ENCODE results near the gene ARHGAP15.

The ARHGAP15 gene

GRCh38 chr2:143417428-143417827, 288.2 kb downstream of the ARHGAP15 start:
- no peak for DNase-seq

- no peak for DNase-seq
These were observed 291.1 kb downstream of the ARHGAP15 start for GRCh38 chr2:143420313-143420712.

DNA sequence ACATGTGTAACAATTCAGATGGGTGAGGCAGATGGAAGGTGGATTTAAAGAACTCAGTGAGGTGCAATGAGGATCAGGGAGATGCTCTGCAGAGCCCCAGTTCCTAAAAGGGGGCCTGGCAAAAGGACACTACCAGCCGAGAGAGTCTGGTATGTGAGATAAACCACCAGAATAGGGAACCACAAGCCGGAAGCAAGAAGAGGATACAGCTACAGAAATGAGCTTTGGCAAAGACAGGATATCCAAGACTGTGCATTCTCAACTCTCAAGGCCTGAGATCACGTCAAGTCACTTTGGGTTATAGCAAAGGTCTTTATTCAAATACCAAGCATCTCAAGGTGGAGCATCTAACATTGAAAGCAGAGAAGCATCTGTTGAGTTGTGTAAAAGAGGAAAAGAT, 293.5 kb downstream of the ARHGAP15 start:
- DNase-seq: peak; percentile 1 to 12

- no peak for DNase-seq
These were observed 296.7 kb downstream of the ARHGAP15 start for GRCh38 chr2:143425896-143426295.

DNA sequence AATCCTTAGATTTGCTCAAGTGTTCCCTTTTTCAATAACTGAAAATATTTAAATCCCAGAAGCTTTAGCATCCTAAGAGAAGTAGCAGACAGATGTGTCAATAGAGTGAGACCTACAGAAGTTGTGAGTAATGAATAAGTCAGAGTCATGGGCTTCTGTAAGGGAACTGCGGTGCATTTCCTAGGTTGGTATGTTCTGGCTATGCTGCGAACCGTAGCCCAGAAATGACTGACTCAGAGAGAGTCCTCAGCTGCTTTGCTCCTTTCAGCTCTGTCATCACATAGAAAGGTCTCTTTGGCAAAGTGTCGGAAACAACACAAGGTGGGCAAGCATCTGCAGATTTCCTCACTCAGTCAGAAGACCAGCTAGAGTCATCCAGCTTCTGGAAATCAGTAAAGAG, 297.1 kb downstream of the ARHGAP15 start:
- DNase-seq: no peak

DNA sequence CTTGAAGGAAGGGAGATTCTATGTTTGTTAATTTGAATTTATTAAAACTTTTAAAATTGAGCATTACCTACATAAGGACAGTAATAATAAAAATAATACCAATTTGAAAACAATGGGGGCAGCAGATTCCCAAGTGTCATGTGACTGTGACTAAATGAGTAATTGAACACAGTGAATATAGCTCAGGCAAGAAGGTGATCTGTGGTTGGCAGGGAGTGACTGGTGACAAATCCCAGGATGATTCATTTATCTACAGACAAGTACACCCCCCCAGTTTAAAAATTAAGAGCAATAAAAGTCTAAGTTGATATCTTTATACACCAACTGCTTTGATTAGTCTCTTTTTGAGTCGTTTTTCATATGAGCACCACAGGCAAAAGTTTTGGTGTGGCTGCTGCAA, 299.5 kb downstream of the ARHGAP15 start:
- DNase-seq: peak in 1 of 2 donors; percentile 7

DNA sequence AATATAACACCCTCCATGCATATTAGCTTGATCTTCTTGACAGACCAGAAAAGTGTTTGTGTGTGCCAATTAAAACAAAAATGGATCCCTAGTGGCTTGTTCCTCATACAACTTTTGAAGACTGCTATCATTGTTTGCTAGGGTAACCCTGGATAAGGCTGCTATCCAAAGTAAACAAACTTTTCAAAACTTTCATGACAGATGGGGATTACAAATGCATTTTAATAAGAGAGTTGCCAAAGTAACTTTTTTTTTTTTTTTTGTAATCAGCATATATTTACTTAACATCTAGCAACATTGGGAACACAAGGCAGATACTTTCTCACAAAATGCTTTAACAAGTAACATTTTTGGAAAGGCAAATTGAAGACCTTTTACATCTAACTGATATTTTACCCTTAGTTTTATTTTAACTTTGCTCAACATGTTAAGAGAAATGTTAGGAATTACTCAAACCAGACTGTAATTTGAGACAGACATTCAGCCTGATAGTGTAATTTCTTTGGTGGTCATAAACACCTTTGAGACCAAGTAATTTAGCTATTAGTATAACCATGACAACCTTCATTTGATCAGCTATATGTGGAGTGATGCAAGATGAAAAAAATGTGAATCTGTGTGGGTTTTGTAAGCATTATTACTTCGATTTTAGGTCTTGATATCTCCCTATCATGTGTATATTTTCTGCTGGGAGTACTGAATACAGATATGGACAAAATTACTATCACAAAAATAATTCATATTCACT, 300.9 kb downstream of the ARHGAP15 start:
- no peak for DNase-seq

DNA sequence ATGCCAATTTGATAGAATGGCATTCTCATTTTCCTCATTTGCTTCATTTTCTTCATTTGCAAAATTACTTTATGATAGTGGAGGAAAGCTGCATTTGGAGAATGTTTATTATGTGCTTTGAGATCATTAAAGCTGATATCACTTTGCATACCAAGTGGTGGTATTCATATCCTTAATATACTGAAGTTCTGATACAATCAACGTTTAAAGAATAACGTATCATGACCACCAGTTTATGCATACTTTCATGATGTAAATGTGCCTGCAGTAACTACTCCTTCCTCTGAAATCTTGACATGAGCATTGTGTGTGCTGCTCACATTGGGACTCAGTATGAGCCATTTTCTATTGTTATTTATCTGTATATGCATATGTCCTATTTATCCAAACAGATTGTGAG, 302.1 kb downstream of the ARHGAP15 start:
- no peak for DNase-seq

DNA sequence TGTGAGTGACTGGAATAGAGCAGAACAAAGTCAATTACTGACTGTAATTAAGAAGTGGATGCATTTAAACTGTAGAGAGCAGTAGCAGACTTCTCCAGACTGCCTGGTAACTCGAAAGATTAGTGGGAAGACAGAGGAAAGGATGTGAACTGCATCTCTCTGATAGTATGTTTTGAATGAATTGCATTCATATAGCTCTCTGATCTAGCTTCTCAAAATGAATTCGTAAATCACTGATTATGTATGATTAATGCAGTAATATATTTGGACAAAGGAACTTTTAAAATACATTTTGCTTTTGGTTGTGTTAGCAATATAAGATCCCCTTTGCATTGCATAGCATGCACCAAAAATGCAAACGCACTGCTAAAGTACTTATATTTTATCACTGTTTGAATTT, 304.0 kb downstream of the ARHGAP15 start:
- no peak for DNase-seq

DNA sequence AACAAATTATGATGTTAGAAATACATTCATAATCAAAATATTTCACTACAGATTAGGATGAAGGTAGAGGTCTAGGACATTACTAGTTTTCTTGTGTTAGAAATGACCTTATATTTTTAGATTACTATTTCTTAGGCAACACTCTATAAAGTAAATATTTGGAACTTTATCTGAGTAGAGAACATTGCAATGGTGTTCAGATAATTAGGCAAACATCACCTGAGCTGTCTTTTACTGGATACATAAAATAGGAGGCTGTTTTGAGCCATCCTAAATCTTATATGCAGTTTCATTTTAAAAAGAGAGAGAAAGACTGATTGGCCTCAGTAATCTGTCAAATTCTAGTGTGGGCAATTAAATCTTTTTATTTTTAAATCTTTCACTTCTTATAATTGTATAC, 304.6 kb downstream of the ARHGAP15 start:
- no peak for DNase-seq

- no peak for DNase-seq
These were observed 305.2 kb downstream of the ARHGAP15 start for GRCh38 chr2:143434445-143434844.

DNA sequence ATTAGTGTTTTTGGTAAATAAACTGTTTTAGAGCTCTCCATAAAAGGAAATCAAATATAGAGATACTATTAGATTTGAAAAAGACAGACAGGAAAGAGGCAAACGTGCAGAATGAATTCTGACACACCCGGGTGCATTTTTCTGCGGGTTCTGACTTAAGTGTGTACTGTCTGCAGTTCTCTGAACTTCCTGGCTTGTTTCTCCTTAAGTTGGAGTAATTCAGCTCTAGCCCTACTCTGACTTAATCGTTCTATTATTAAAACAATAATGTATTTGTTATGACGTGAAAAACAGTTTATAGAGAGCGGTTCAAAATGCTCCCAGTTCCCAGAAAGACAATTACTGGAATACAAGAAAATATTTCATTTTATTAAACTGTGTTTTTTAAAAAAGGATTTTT, 305.9 kb downstream of the ARHGAP15 start:
- no peak for DNase-seq

GRCh38 chr2:143436951-143437350, 307.7 kb downstream of the ARHGAP15 start:
- DNase-seq: no peak

GRCh38 chr2:143440411-143441012, 311.3 kb downstream of the ARHGAP15 start:
- DNase-seq: no peak

GRCh38 chr2:143442193-143442592, 313.0 kb downstream of the ARHGAP15 start:
- no peak for DNase-seq

- DNase-seq: no peak
These were observed 322.5 kb downstream of the ARHGAP15 start for GRCh38 chr2:143451642-143452281.

DNA sequence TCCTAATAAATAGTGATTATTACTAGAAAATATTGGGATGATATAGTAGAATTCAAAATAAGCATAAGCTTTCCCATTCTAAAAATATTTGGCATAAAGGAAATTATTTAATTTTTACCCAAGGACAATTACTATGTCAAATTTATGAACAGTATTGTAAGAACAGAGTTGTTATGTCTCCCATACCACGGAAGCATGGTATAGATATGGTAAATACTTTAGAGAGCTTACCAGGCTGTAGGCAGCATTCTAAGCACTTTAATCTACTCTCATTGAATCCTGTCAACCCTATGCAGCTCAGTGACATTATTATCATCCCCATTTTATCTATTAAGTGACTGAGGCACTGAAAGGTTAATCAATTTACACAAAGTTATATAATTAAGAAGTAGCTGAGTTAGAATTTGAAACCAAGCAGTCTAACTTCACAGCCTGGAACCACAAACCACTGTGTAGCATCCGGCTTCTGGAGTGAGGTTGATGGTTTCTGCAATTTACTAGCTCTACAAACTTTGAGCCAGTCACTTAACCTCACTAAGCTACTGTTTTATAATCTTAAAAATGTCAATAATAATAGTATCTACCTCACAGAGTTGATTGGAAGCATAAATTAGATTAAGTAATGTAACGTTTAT, 323.7 kb downstream of the ARHGAP15 start:
- DNase-seq: peak; percentile 26 to 61

GRCh38 chr2:143453981-143454511, 324.8 kb downstream of the ARHGAP15 start:
- DNase-seq: no peak

GRCh38 chr2:143455317-143455716, 326.1 kb downstream of the ARHGAP15 start:
- no peak for DNase-seq

DNA sequence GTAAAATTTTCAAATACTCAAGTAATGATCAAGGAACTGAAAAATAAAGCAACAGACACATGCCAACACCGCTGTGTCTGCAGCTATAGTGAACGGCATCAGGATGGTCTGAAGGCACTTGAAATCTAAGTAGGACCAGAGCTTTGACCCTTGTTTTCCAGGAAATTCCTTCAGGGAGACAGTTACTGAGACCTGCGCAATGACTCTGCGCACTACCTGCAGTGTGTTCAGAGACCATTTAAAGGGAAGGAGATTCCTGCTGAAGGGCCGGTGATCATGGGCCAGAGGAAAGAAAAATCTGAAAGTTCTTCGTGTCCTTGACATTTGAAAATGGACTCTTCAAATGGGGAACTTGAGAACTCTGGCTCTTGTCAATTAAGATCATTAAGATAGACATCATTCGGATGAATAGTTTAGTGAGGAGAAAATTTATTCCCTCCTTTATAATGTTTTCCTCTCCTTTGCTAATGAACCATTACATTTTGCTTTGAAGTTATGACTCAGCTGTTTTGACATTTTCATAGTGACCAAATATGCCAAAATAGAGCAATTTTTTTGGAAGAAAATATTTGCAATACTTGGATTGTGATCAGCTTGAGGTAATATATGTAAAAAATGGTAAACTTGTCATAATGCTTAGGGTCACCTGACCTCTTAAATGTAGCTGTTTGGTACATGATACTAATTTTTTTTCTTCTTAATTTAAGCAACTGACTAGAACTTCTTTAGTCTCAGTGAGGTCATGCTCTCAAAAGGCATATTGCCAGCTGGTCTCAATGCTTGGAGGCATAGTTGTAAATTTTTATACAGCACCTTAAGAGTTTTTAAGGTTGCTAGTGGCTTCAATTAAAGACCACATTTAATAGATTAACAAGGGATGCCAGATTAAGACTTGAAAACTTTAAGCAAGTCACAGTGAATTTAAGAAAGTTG, 329.3 kb downstream of the ARHGAP15 start:
- no peak for DNase-seq

GRCh38 chr2:143460382-143460781, 331.2 kb downstream of the ARHGAP15 start:
- no peak for DNase-seq

GRCh38 chr2:143463719-143464118, 334.5 kb downstream of the ARHGAP15 start:
- no peak for DNase-seq
